GM12872 (cell line): ENCODE results near the gene WDR90.

ENCODE experiments used
- CTCF ChIP-seq: IDR thresholded peaks from 3 replicates; pipeline ENCODE4 v1.5.1; 2011; ENCODE audit warnings: low read depth, mild to moderate bottlenecking, low read length, moderate library complexity; ENCODE audit not compliant: insufficient read depth

WDR90 gene

GRCh38 chr16:668519-669171 is 19.5 kb downstream of the WDR90 start:
- no peak for TF ChIP-seq CTCF

GRCh38 chr16:669666-670065 is 20.5 kb downstream of the WDR90 start:
- TF ChIP-seq CTCF = no peak

- TF ChIP-seq CTCF = no peak
These were observed 21.6 kb downstream of the WDR90 start for GRCh38 chr16:670485-671352.

- TF ChIP-seq CTCF = no peak
These were observed 22.4 kb downstream of the WDR90 start for GRCh38 chr16:671353-672131.

GRCh38 chr16:672371-672770 is 23.2 kb downstream of the WDR90 start:
- TF ChIP-seq CTCF = no peak

GRCh38 chr16:672851-673250 is 23.7 kb downstream of the WDR90 start:
- TF ChIP-seq CTCF = no peak

GRCh38 chr16:673399-673991 is 24.3 kb downstream of the WDR90 start:
- no peak for TF ChIP-seq CTCF
